ENCODE results near the gene DNAH6.

DNA sequence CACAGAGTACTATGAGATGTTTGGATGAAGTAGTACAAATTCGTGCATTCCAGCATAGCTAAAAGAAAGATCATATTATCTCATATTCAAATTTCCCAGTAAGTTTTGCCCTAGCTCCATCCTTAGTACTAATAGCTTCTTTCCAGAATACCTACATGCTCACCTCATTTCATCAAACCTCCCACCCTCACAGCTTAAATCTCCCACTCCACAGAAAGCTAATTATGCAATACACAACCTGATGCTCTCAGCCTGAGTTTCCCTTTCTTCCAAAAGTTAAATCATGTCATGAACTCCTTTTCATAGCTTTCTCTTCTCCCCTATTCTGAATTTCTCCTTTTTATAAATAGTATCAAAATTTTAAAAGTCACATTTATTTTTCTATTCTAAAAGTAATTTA is 34.6 kb downstream of the DNAH6 start:
- TF ChIP-seq GLIS3 (CRISPR knock-in tag; IDR thresholded peaks at IDR 0.05) (no peak), ZNF565 (CRISPR knock-in tag; conservative IDR thresholded peaks at IDR 0.05; ENCODE audit: low read depth) (no peak), PPARA (CRISPR knock-in tag; IDR thresholded peaks at IDR 0.05; ENCODE audit: borderline replicate concordance) (no peak), ARNTL (CRISPR knock-in tag; IDR thresholded peaks at IDR 0.05; ENCODE audit: borderline replicate concordance, low read depth) (no peak), ESRRG (CRISPR knock-in tag; IDR thresholded peaks at IDR 0.05) (no peak), ISL1 (CRISPR knock-in tag; IDR thresholded peaks at IDR 0.05) (no peak), TCF4 (CRISPR knock-in tag; IDR thresholded peaks at IDR 0.05; ENCODE audit: borderline replicate concordance) (no peak)
- TF ChIP-seq, protein P1, sequence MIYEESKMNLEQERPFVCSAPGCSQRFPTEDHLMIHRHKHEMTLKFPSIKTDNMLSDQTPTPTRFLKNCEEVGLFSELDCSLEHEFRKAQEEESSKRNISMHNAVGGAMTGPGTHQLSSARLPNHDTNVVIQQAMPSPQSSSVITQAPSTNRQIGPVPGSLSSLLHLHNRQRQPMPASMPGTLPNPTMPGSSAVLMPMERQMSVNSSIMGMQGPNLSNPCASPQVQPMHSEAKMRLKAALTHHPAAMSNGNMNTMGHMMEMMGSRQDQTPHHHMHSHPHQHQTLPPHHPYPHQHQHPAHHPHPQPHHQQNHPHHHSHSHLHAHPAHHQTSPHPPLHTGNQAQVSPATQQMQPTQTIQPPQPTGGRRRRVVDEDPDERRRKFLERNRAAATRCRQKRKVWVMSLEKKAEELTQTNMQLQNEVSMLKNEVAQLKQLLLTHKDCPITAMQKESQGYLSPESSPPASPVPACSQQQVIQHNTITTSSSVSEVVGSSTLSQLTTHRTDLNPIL (CRISPR knock-in tag; IDR thresholded peaks at IDR 0.05; ENCODE audit: low read depth) = no peak
- TF ChIP-seq, protein P2, sequence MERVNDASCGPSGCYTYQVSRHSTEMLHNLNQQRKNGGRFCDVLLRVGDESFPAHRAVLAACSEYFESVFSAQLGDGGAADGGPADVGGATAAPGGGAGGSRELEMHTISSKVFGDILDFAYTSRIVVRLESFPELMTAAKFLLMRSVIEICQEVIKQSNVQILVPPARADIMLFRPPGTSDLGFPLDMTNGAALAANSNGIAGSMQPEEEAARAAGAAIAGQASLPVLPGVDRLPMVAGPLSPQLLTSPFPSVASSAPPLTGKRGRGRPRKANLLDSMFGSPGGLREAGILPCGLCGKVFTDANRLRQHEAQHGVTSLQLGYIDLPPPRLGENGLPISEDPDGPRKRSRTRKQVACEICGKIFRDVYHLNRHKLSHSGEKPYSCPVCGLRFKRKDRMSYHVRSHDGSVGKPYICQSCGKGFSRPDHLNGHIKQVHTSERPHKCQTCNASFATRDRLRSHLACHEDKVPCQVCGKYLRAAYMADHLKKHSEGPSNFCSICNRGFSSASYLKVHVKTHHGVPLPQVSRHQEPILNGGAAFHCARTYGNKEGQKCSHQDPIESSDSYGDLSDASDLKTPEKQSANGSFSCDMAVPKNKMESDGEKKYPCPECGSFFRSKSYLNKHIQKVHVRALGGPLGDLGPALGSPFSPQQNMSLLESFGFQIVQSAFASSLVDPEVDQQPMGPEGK (CRISPR knock-in tag; IDR thresholded peaks at IDR 0.05; ENCODE audit: borderline replicate concordance) = no peak
- TF ChIP-seq, protein P3, sequence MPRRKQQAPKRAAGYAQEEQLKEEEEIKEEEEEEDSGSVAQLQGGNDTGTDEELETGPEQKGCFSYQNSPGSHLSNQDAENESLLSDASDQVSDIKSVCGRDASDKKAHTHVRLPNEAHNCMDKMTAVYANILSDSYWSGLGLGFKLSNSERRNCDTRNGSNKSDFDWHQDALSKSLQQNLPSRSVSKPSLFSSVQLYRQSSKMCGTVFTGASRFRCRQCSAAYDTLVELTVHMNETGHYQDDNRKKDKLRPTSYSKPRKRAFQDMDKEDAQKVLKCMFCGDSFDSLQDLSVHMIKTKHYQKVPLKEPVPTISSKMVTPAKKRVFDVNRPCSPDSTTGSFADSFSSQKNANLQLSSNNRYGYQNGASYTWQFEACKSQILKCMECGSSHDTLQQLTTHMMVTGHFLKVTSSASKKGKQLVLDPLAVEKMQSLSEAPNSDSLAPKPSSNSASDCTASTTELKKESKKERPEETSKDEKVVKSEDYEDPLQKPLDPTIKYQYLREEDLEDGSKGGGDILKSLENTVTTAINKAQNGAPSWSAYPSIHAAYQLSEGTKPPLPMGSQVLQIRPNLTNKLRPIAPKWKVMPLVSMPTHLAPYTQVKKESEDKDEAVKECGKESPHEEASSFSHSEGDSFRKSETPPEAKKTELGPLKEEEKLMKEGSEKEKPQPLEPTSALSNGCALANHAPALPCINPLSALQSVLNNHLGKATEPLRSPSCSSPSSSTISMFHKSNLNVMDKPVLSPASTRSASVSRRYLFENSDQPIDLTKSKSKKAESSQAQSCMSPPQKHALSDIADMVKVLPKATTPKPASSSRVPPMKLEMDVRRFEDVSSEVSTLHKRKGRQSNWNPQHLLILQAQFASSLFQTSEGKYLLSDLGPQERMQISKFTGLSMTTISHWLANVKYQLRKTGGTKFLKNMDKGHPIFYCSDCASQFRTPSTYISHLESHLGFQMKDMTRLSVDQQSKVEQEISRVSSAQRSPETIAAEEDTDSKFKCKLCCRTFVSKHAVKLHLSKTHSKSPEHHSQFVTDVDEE (CRISPR knock-in tag; IDR thresholded peaks at IDR 0.05) = no peak
- TF ChIP-seq, protein P4, sequence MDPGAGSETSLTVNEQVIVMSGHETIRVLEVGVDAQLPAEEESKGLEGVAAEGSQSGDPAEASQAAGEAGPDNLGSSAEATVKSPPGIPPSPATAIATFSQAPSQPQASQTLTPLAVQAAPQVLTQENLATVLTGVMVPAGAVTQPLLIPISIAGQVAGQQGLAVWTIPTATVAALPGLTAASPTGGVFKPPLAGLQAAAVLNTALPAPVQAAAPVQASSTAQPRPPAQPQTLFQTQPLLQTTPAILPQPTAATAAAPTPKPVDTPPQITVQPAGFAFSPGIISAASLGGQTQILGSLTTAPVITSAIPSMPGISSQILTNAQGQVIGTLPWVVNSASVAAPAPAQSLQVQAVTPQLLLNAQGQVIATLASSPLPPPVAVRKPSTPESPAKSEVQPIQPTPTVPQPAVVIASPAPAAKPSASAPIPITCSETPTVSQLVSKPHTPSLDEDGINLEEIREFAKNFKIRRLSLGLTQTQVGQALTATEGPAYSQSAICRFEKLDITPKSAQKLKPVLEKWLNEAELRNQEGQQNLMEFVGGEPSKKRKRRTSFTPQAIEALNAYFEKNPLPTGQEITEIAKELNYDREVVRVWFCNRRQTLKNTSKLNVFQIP (CRISPR knock-in tag; IDR thresholded peaks at IDR 0.05; ENCODE audit: borderline replicate concordance, low read depth) = no peak

All from SK-N-SH treated with all-trans-retinoic acid at 6 μM for 48 hours (cell line).